Neuronal stem cell (in vitro differentiated cells): ENCODE results near the gene CA11.

Source experiments
- DNase-seq: peaks from one replicate; pipeline ENCODE4 v3.0.0-alpha.2; 2013; ENCODE audit warnings: low spot score
- H2AFZ ChIP-seq: one replicate; pipeline ENCODE4 v1.6.1; 2013; ENCODE audit warnings: mild to moderate bottlenecking, low read length, inconsistent platforms
- H2AK5ac ChIP-seq: 2 replicates; pipeline ENCODE4 v1.6.1; 2013; ENCODE audit warnings: low read depth, mild to moderate bottlenecking, inconsistent platforms, low read length, moderate library complexity, mixed read lengths
- H2BK120ac ChIP-seq: 2 replicates; pipeline ENCODE4 v1.6.1; 2013; ENCODE audit warnings: low read depth, mild to moderate bottlenecking, inconsistent platforms, low read length, moderate library complexity, mixed read lengths
- H2BK12ac ChIP-seq: one replicate; pipeline ENCODE4 v1.6.1; 2013; ENCODE audit warnings: low read length, inconsistent platforms
- H2BK15ac ChIP-seq: 2 replicates; pipeline ENCODE4 v1.6.1; 2013; ENCODE audit warnings: mild to moderate bottlenecking, low read length, inconsistent platforms, mixed read lengths
- H2BK5ac ChIP-seq: one replicate; pipeline ENCODE4 v1.6.1; 2013; ENCODE audit warnings: inconsistent platforms, mild to moderate bottlenecking, low read length, moderate library complexity
- H3K14ac ChIP-seq: one replicate; pipeline ENCODE4 v1.6.1; 2013; ENCODE audit warnings: low read length, inconsistent platforms
- H3K18ac ChIP-seq: 2 replicates; pipeline ENCODE4 v1.6.1; 2013; ENCODE audit warnings: low read length, inconsistent platforms
- H3K23ac ChIP-seq: 2 replicates; pipeline ENCODE4 v1.6.1; 2013; ENCODE audit warnings: low read depth, mild to moderate bottlenecking, mixed read lengths, low read length, inconsistent platforms; ENCODE audit not compliant: poor library complexity
- H3K27ac ChIP-seq: replicated peaks from 3 replicates; pipeline ENCODE4 v1.5.1; 2013; ENCODE audit warnings: low read length, inconsistent platforms
- H3K27me3 ChIP-seq, 3 experiments: 2 replicates each; pipeline ENCODE4 v1.6.1; 2013; ENCODE audit warnings: low read length in 3 of 3, mild to moderate bottlenecking in 2 of 3, inconsistent platforms in 1 of 3, low read depth in 1 of 3, mixed read lengths in 1 of 3, moderate library complexity in 1 of 3; ENCODE audit not compliant: control insufficient read depth in 3 of 3, insufficient read depth in 3 of 3
- H3K36me3 ChIP-seq, 2 donors: replicated peaks in 1 of 2; 2 replicates each; pipeline ENCODE4 v1.6.1; 2013; ENCODE audit warnings: low read length in 2 of 2; ENCODE audit not compliant: control insufficient read depth in 2 of 2, insufficient read depth in 2 of 2
- H3K4ac ChIP-seq: 2 replicates; pipeline ENCODE4 v1.6.1; 2013; ENCODE audit warnings: inconsistent platforms, mild to moderate bottlenecking, low read length, moderate library complexity
- H3K4me1 ChIP-seq, 2 donors: 1 replicate in 1 of 2; 2 replicates in 1 of 2; pipeline ENCODE4 v1.6.1; 2013; ENCODE audit warnings: low read length in 2 of 2, low read depth in 1 of 2; ENCODE audit not compliant: control insufficient read depth in 2 of 2, insufficient read depth in 1 of 2
- H3K4me2 ChIP-seq: one replicate; pipeline ENCODE4 v1.6.1; 2013; ENCODE audit warnings: mild to moderate bottlenecking, low read length, inconsistent platforms; ENCODE audit not compliant: insufficient read depth, poor library complexity, severe bottlenecking
- H3K4me3 ChIP-seq, 2 donors: 2 replicates each; pipeline ENCODE4 v1.5.1; 2013; ENCODE audit warnings: low read length in 2 of 2, mild to moderate bottlenecking in 2 of 2, inconsistent platforms in 1 of 2, moderate library complexity in 1 of 2
- H3K79me1 ChIP-seq: one replicate; pipeline ENCODE4 v1.6.1; 2013; ENCODE audit warnings: low read depth, mild to moderate bottlenecking, inconsistent platforms, low read length, moderate library complexity
- H3K9ac ChIP-seq: one replicate; pipeline ENCODE4 v1.6.1; 2013; ENCODE audit warnings: mild to moderate bottlenecking, low read depth, low read length, inconsistent platforms; ENCODE audit not compliant: poor library complexity
- H3K9me3 ChIP-seq, 2 donors: replicated peaks in 1 of 2; 2 replicates each; pipeline versions ENCODE3 to v1.6.1; 2013; ENCODE audit warnings: low read length in 2 of 2, mild to moderate bottlenecking in 2 of 2, inconsistent platforms in 1 of 2, low read depth in 1 of 2, mixed read lengths in 1 of 2, moderate library complexity in 1 of 2; ENCODE audit not compliant: control insufficient read depth in 2 of 2, insufficient read depth in 1 of 2
- H4K8ac ChIP-seq: one replicate; pipeline ENCODE4 v1.6.1; 2013; ENCODE audit warnings: low read depth, mild to moderate bottlenecking, inconsistent platforms, low read length, moderate library complexity
- H4K91ac ChIP-seq: one replicate; pipeline ENCODE4 v1.6.1; 2013; ENCODE audit warnings: low read length, low read depth, mild to moderate bottlenecking, inconsistent platforms; ENCODE audit not compliant: poor library complexity
- WGBS, 2 donors: extraction: QIAGEN DNeasy Blood & Tissue Kit; methylation state at CpG; one replicate each; pipeline ENCODE4 v1.1.7; 2013; ENCODE audit warnings: missing lambda C conversion rate in 2 of 2, mixed read lengths in 1 of 2; ENCODE audit not compliant: insufficient read length in 2 of 2, insufficient replicate concordance in 1 of 2; ENCODE audit errors: extremely low coverage in 2 of 2; 5-methylcytosine and 5-hydroxymethylcytosine counted together

The CA11 gene

DNA sequence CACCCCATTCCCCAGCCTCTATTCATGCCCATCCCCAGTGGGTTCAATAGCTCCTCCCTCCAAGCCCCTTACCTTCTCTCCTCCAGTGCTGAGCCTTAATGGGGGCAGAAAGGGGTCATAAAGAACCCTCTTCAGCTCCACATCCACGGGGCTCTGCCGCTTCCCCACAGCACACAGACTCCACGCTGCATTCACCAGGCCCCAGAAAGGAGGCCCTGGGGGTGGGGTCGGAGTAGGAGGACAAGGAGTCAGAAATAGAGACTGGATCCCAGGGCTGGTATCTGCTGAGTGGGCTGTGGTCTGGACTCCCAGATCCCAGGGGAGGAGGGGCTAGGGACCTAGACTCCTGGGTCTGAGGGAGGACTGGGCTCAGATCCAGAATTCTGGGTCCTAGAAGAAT is 1.6 kb downstream of the CA11 start:
- no CpG with 5 or more reads among the region's 4 CpGs for WGBS, 2 donors
- H3K36me3 ChIP-seq: peaks cover 0 to 3% of the 10 kb centered on the region in 2 donors
- peak overlapping the region; percentile 3 to 31 for H3K4me3 ChIP-seq

GRCh38 chr19:48642862-48643261 is 3.1 kb downstream of the CA11 start:
- Histone ChIP-seq H2BK15ac (no peak overlapping the region), H3K27me3 (no peaks in the 10 kb centered on the region), H2AK5ac (no peak overlapping the region), H3K4ac (no peak overlapping the region), H4K8ac (no peak overlapping the region), H4K91ac (no peak overlapping the region), H3K27ac (no peak overlapping the region), H3K23ac (no peak overlapping the region), H3K9me3 (peaks cover 0 to 3% of the 10 kb centered on the region in 2 donors), H3K14ac (no peak overlapping the region), H3K36me3 (peaks cover 0 to 4% of the 10 kb centered on the region in 2 donors), H3K18ac (no peak overlapping the region), H3K4me2 (no peak overlapping the region), H3K4me3 (no peak overlapping the region), H2BK120ac (no peak overlapping the region), H3K4me1 (peaks cover 15 to 23% of the 10 kb centered on the region in 2 donors), H3K79me1 (peaks cover 9% of the 10 kb centered on the region), H2BK12ac (no peak overlapping the region), H2AFZ (no peak overlapping the region), H2BK5ac (no peak overlapping the region), H3K9ac (no peak overlapping the region)
- no CpG with 5 or more reads among the region's 5 CpGs for WGBS, 2 donors
- no peak for DNase-seq

More for the DNA sequence above, 1.6 kb downstream of the CA11 start:
- Histone ChIP-seq H3K23ac (peak overlapping the region; percentile 34), H2AFZ (peak overlapping the region; percentile 71), H3K14ac (no peak overlapping the region), H4K8ac (peak overlapping the region; percentile 19), H3K9me3 (peaks cover 0 to 1% of the 10 kb centered on the region in 2 donors), H3K27me3 (no peaks in the 10 kb centered on the region), H2BK120ac (no peak overlapping the region), H4K91ac (no peak overlapping the region), H2BK15ac (peak overlapping the region; percentile 75), H2AK5ac (peak overlapping the region; percentile 96), H3K79me1 (peaks cover 9% of the 10 kb centered on the region), H2BK12ac (peak overlapping the region; percentile 73), H3K9ac (no peak overlapping the region), H3K4me1 (peaks cover 10 to 17% of the 10 kb centered on the region in 2 donors), H3K27ac (no peak overlapping the region), H3K4ac (peak overlapping the region; percentile 76), H2BK5ac (peak overlapping the region; percentile 66), H3K4me2 (peak overlapping the region; percentile 98), H3K18ac (peak overlapping the region; percentile 83)
- DNase-seq: no peak

- H2AK5ac ChIP-seq: peak overlapping the region; percentile 19
- H3K4me1 ChIP-seq: peaks cover 13 to 25% of the 10 kb centered on the region in 2 donors
- H3K9me3 ChIP-seq: peaks cover 0 to 3% of the 10 kb centered on the region in 2 donors
- H3K79me1 ChIP-seq: peaks cover 9% of the 10 kb centered on the region
- H4K8ac ChIP-seq: no peak overlapping the region
- H2BK5ac ChIP-seq: no peak overlapping the region
- no peak overlapping the region for H3K9ac ChIP-seq
- H2BK12ac ChIP-seq: no peak overlapping the region
- H2BK15ac ChIP-seq: no peak overlapping the region
- WGBS, 2 donors: no CpG with 5 or more reads among the region's 2 CpGs
- no peak for DNase-seq
- no peak overlapping the region for H3K27ac ChIP-seq
- H3K14ac ChIP-seq: no peak overlapping the region
- H3K4me3 ChIP-seq: no peak overlapping the region
- H3K18ac ChIP-seq: no peak overlapping the region
- H3K27me3 ChIP-seq: no peaks in the 10 kb centered on the region
- H3K4me2 ChIP-seq: no peak overlapping the region
- H3K23ac ChIP-seq: no peak overlapping the region
- no peak overlapping the region for H3K4ac ChIP-seq
- H3K36me3 ChIP-seq: peaks cover 0 to 4% of the 10 kb centered on the region in 2 donors
- no peak overlapping the region for H4K91ac ChIP-seq
- no peak overlapping the region for H2BK120ac ChIP-seq
- no peak overlapping the region for H2AFZ ChIP-seq
Observed at GRCh38 chr19:48641850-48642249, 4.1 kb downstream of the CA11 start.

DNA sequence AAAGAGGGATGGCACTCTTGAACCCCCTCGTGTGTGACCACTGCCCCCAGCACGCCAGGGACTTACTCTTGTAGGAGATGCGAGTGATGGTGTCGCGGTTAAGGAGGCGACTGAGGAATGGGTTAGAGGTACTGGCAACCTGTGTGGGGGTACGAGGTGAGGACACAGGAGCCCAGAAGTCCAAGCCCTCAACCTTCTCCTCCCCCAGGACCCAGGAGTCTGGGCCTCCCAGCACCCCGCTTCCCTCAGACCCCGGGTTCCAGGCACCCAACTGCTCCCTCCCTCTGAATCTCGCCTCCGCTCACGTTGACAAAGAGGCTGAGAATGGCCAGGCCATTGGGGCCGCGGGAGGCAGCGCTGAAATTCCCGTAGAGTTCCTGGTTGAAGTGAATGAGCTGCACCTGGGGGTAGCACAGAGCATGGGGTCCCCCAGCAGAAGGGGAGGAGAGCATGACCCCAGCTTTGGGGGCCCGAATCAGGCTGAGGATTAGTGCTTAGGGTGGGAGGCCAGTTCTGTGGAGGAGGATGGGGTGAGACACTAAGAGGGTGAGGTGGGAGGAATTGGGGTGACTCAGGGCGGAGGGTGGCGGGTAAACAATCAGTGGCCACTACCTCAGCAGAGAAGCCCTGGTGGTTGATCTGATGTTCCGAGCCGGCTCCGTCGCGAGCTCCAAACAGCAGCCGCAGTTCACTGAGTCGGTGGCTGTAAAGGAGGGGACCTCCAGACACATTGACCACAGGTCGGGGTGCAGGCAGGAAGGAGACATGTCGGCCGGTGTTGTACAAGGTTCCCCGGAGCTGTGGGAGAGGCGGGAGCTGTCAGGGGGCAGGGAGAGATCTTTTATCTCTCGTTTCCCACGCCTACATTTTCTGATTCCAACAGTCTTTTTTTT is 6.3 kb downstream of the CA11 start:
- H2BK120ac ChIP-seq: peak overlapping the region; percentile 65
- H2AK5ac ChIP-seq: peak overlapping the region; percentile 62
- H3K18ac ChIP-seq: peak overlapping the region; percentile 71
- DNase-seq: no peak
- peak overlapping the region; percentile 19 for H2BK15ac ChIP-seq
- H4K8ac ChIP-seq: no peak overlapping the region
- no peak overlapping the region for H3K14ac ChIP-seq
- peak overlapping the region; percentile 87 for H2BK5ac ChIP-seq
- H3K27ac ChIP-seq: no peak overlapping the region
- peaks cover 0 to 4% of the 10 kb centered on the region in 2 donors for H3K36me3 ChIP-seq
- H3K4me2 ChIP-seq: no peak overlapping the region
- no peak overlapping the region for H4K91ac ChIP-seq
- H3K79me1 ChIP-seq: peaks cover 6% of the 10 kb centered on the region
- no peak overlapping the region for H3K4ac ChIP-seq
- H3K27me3 ChIP-seq: peaks cover 0 to 4% (median 0%) of the 10 kb centered on the region in 3 experiments
- H2AFZ ChIP-seq: no peak overlapping the region
- H3K23ac ChIP-seq: no peak overlapping the region
- WGBS, 2 donors: no CpG with 5 or more reads among the region's 33 CpGs
- peak overlapping the region; percentile 60 for H3K9ac ChIP-seq
- H3K4me1 ChIP-seq: peaks cover 16 to 25% of the 10 kb centered on the region in 2 donors
- H3K4me3 ChIP-seq: no peak overlapping the region
- peak overlapping the region; percentile 78 for H2BK12ac ChIP-seq
- peaks cover 0 to 3% of the 10 kb centered on the region in 2 donors for H3K9me3 ChIP-seq
